Neural crest cell (in vitro differentiated cells): ENCODE data around the gene WNK1. TPM values are rescaled to one million over a fixed set of nuclear protein-coding genes. Genes with fewer than 3 reads are reported as not detected.
"Not testable (repeated sequence)": the region's sequence is repeated elsewhere in the genome, so short reads cannot be mapped to it uniquely, and the experiment has no call there.

Experiments
- DNase-seq: peaks from one replicate; pipeline ENCODE4 v3.0.0; 2021; ENCODE audit warnings: low read depth, mixed read lengths, low spot score
- H3K27ac Mint-ChIP-seq: one replicate; pipeline ENCODE4 v1.8.0; 2021; ENCODE audit warnings: mild to moderate bottlenecking, mixed read lengths; ENCODE audit not compliant: unreplicated experiment
- H3K27me3 Mint-ChIP-seq: 2 replicates; pipeline ENCODE4 v1.8.0; 2021; ENCODE audit warnings: low read depth, mild to moderate bottlenecking, mixed read lengths
- H3K36me3 Mint-ChIP-seq: 2 replicates; pipeline ENCODE4 v1.8.0; 2021; ENCODE audit warnings: low read depth, mild to moderate bottlenecking, mixed read lengths
- H3K4me1 Mint-ChIP-seq: 2 replicates; pipeline ENCODE4 v1.8.0; 2021; ENCODE audit warnings: mixed read lengths
- H3K4me3 Mint-ChIP-seq: one replicate; pipeline ENCODE4 v1.8.0; 2021; ENCODE audit warnings: mild to moderate bottlenecking, mixed read lengths
- H3K9me3 Mint-ChIP-seq: 2 replicates; pipeline ENCODE4 v1.8.0; 2021; ENCODE audit warnings: mixed read lengths
- CTCF ChIP-seq: fragments of 200-600 bp; sonication (generic); conservative IDR thresholded peaks from 2 replicates; pipeline ENCODE4 v1.5.0; 2021; ENCODE audit warnings: antibody characterized with exemption, mild to moderate bottlenecking
- total RNA-seq: library from RNA; stranded (reverse); gene quantifications from 2 replicates; pipeline ENCODE4 v1.2.1, GENCODE V29; 2021

WNK1 gene
- total RNA-seq, 1 donor from 2014 or later: 155 TPM

GRCh38 chr12:843609-844008, 91.2 kb downstream of the WNK1 start:
- Mint-ChIP-seq H3K27ac (no peak overlapping the region), H3K9me3 (no peaks in the 10 kb centered on the region), H3K27me3 (no peaks in the 10 kb centered on the region), H3K36me3 (peaks cover 6% of the 10 kb centered on the region), H3K4me1 (peaks cover 4% of the 10 kb centered on the region), H3K4me3 (no peak overlapping the region)
- TF ChIP-seq CTCF: no peak
- no peak for DNase-seq

- Mint-ChIP-seq H3K27me3 (no peaks in the 10 kb centered on the region), H3K36me3 (peaks cover 8% of the 10 kb centered on the region), H3K9me3 (no peaks in the 10 kb centered on the region), H3K27ac (no peak overlapping the region), H3K4me3 (no peak overlapping the region), H3K4me1 (peaks cover 4% of the 10 kb centered on the region)
- DNase-seq: no peak
- TF ChIP-seq CTCF: no peak
Observed at GRCh38 chr12:846421-846820, 94.0 kb downstream of the WNK1 start.

- Mint-ChIP-seq H3K9me3 (no peaks in the 10 kb centered on the region), H3K4me1 (peaks cover 4% of the 10 kb centered on the region), H3K27me3 (no peaks in the 10 kb centered on the region), H3K27ac (no peak overlapping the region), H3K36me3 (peaks cover 8% of the 10 kb centered on the region), H3K4me3 (no peak overlapping the region)
- TF ChIP-seq CTCF: no peak
- no peak for DNase-seq
Observed at GRCh38 chr12:848173-848865, 95.9 kb downstream of the WNK1 start.

GRCh38 chr12:848882-849527, 96.6 kb downstream of the WNK1 start:
- Mint-ChIP-seq H3K4me3 (no peak overlapping the region), H3K27ac (no peak overlapping the region), H3K9me3 (no peaks in the 10 kb centered on the region), H3K27me3 (no peaks in the 10 kb centered on the region), H3K4me1 (peaks cover 4% of the 10 kb centered on the region), H3K36me3 (peaks cover 8% of the 10 kb centered on the region)
- TF ChIP-seq CTCF: no peak
- no peak for DNase-seq

GRCh38 chr12:849733-850437, 97.5 kb downstream of the WNK1 start:
- H3K36me3 Mint-ChIP-seq, H3K27ac Mint-ChIP-seq, H3K4me1 Mint-ChIP-seq, H3K9me3 Mint-ChIP-seq, H3K27me3 Mint-ChIP-seq, DNase-seq, H3K4me3 Mint-ChIP-seq: not testable (repeated sequence)

- no peaks in the 10 kb centered on the region for H3K9me3 Mint-ChIP-seq
- TF ChIP-seq CTCF: no peak
- H3K27me3 Mint-ChIP-seq: no peaks in the 10 kb centered on the region
- peaks cover 4% of the 10 kb centered on the region for H3K4me1 Mint-ChIP-seq
- no peak overlapping the region for H3K27ac Mint-ChIP-seq
- no peak overlapping the region for H3K4me3 Mint-ChIP-seq
- peaks cover 8% of the 10 kb centered on the region for H3K36me3 Mint-ChIP-seq
- no peak for DNase-seq
Observed at GRCh38 chr12:851343-851742, 99.0 kb downstream of the WNK1 start.
